ENCODE data around the gene UBR7.
A peak's percentile ranks its signal among the peaks of the same experiment; 100 is the strongest.
"Not testable (repeated sequence)": the region's sequence is repeated elsewhere in the genome, so short reads cannot be mapped to it uniquely, and the experiment has no call there.

UBR7 gene

GRCh38 chr14:93195316-93195999, 11.6 kb upstream of the UBR7 start:
- no peak for DNase-seq

GRCh38 chr14:93199031-93199430, 8.0 kb upstream of the UBR7 start:
- no peak for DNase-seq

GRCh38 chr14:93200553-93200952, 6.5 kb upstream of the UBR7 start:
- DNase-seq: no peak

GRCh38 chr14:93201155-93201704, 5.8 kb upstream of the UBR7 start:
- DNase-seq: no peak

GRCh38 chr14:93207468-93208308, 632 bp downstream of the UBR7 start:
- peak; percentile 36 for DNase-seq

- DNase-seq: no peak
Observed at GRCh38 chr14:93212432-93212831, 5.4 kb downstream of the UBR7 start.

- DNase-seq: no peak
Observed at GRCh38 chr14:93214598-93214997, 7.5 kb downstream of the UBR7 start.

- peak; percentile 70 for DNase-seq
Observed at GRCh38 chr14:93219103-93219726, 12.2 kb downstream of the UBR7 start.

- no peak for DNase-seq
Observed at GRCh38 chr14:93220509-93220908, 13.5 kb downstream of the UBR7 start.

- DNase-seq: no peak
Observed at GRCh38 chr14:93223565-93223964, 16.5 kb downstream of the UBR7 start.

GRCh38 chr14:93228550-93228949, 21.5 kb downstream of the UBR7 start:
- DNase-seq: no peak

GRCh38 chr14:93230539-93230938, 23.5 kb downstream of the UBR7 start:
- DNase-seq: no peak

GRCh38 chr14:93231129-93231979, 24.3 kb downstream of the UBR7 start:
- no peak for DNase-seq

GRCh38 chr14:93232159-93232558, 25.1 kb downstream of the UBR7 start:
- no peak for DNase-seq

GRCh38 chr14:93233078-93233477, 26.0 kb downstream of the UBR7 start:
- DNase-seq: not testable (repeated sequence)

- DNase-seq: no peak
Observed at GRCh38 chr14:93234798-93235197, 27.7 kb downstream of the UBR7 start.

- no peak for DNase-seq
Observed at GRCh38 chr14:93239869-93240677, 33.0 kb downstream of the UBR7 start.

- no peak for DNase-seq
Observed at GRCh38 chr14:93240678-93241000, 33.6 kb downstream of the UBR7 start.

GRCh38 chr14:93245764-93246420, 38.8 kb downstream of the UBR7 start:
- DNase-seq: no peak

GRCh38 chr14:93246534-93246933, 39.5 kb downstream of the UBR7 start:
- no peak for DNase-seq

GRCh38 chr14:93249128-93249831, 42.2 kb downstream of the UBR7 start:
- no peak for DNase-seq
